HepG2 (cell line): ENCODE results near the gene DAGLB. TPM values are rescaled to one million over a fixed set of nuclear protein-coding genes. Genes with fewer than 3 reads are reported as not detected.

Source experiments
- GTF2F1 ChIP-seq: fragments of 150-350 bp; IDR thresholded peaks from 2 replicates; pipeline ENCODE4 v1.6.1; 2014; ENCODE audit warnings: low read length
- KDM6A ChIP-seq: IDR thresholded peaks from 2 replicates; pipeline ENCODE4 v1.6.1; 2016; ENCODE audit warnings: low read depth
- RARA ChIP-seq: IDR thresholded peaks from 2 replicates; pipeline ENCODE4 v1.6.1; 2016; ENCODE audit warnings: missing genetic modification reagents, missing compliant biosample characterization
- ZNF556 ChIP-seq: sonication (generic); formaldehyde crosslinking; IDR thresholded peaks from 2 replicates; pipeline ENCODE4 v1.4.0; 2020; ENCODE audit warnings: mild to moderate bottlenecking, missing genetic modification reagents, borderline replicate concordance
- polyA plus RNA-seq, 8 experiments: library from polyadenylated mRNA; depleted of rRNA in 3 of 8; stranded (reverse) in 7 of 8; unstranded in 1 of 8; fragments of >200 nt; fragmentation: Illumina TruSeq in 4 of 8; extraction: Trizol in 4 of 8; gene quantifications; 2 replicates each; pipeline versions ENCODE4 v1.2.1 to v1.2.3, GENCODE V29; 2011 to 2016; ENCODE audit warnings: low read depth in 4 of 8, missing spikeins in 1 of 8, mixed read lengths in 1 of 8; ENCODE audit not compliant: insufficient read depth in 1 of 8
- total RNA-seq, 5 experiments: library from RNA; depleted of rRNA; stranded (reverse); fragments of >200 nt; fragmentation: Illumina TruSeq; extraction: Trizol; gene quantifications; 2 replicates each; pipeline ENCODE4 v1.2.3, GENCODE V29; 2016; ENCODE audit warnings: low read depth in 1 of 5
- TF ChIP-seq, protein P1 (sequence below), 2 experiments: fragments of 450-650 bp in 1 of 2; sonication (generic) in 1 of 2; formaldehyde crosslinking in 1 of 2; IDR thresholded peaks; 2 replicates each; pipeline versions ENCODE4 v1.6.1 to v1.8.0; 2016 to 2022; ENCODE audit warnings: antibody characterized with exemption in 1 of 2, mild to moderate bottlenecking in 1 of 2, missing genetic modification reagents in 1 of 2
- TF ChIP-seq, protein P2 (sequence below): sonication (generic); formaldehyde crosslinking; IDR thresholded peaks from 2 replicates; pipeline ENCODE4 v1.4.0; 2020; ENCODE audit warnings: missing genetic modification reagents, borderline replicate concordance
- TF ChIP-seq, protein P3 (sequence below): sonication (generic); formaldehyde crosslinking; IDR thresholded peaks from 2 replicates; pipeline ENCODE4 v1.5.0; 2020; ENCODE audit warnings: mild to moderate bottlenecking, missing genetic modification reagents, borderline replicate concordance

DAGLB gene
- total and polyA plus RNA-seq, 2 of the 13 experiments (the other 11 are each of a cell fraction or from before 2014, with no cell fraction given), result 7.9 to 9.8 TPM

- TF ChIP-seq, protein P1, sequence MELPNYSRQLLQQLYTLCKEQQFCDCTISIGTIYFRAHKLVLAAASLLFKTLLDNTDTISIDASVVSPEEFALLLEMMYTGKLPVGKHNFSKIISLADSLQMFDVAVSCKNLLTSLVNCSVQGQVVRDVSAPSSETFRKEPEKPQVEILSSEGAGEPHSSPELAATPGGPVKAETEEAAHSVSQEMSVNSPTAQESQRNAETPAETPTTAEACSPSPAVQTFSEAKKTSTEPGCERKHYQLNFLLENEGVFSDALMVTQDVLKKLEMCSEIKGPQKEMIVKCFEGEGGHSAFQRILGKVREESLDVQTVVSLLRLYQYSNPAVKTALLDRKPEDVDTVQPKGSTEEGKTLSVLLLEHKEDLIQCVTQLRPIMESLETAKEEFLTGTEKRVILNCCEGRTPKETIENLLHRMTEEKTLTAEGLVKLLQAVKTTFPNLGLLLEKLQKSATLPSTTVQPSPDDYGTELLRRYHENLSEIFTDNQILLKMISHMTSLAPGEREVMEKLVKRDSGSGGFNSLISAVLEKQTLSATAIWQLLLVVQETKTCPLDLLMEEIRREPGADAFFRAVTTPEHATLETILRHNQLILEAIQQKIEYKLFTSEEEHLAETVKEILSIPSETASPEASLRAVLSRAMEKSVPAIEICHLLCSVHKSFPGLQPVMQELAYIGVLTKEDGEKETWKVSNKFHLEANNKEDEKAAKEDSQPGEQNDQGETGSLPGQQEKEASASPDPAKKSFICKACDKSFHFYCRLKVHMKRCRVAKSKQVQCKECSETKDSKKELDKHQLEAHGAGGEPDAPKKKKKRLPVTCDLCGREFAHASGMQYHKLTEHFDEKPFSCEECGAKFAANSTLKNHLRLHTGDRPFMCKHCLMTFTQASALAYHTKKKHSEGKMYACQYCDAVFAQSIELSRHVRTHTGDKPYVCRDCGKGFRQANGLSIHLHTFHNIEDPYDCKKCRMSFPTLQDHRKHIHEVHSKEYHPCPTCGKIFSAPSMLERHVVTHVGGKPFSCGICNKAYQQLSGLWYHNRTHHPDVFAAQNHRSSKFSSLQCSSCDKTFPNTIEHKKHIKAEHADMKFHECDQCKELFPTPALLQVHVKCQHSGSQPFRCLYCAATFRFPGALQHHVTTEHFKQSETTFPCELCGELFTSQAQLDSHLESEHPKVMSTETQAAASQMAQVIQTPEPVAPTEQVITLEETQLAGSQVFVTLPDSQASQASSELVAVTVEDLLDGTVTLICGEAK (IDR thresholded peaks at IDR 0.05), result no peak
- TF ChIP-seq, protein P1 (CRISPR knock-in tag; IDR thresholded peaks at IDR 0.05), result no peak
- TF ChIP-seq RARA (CRISPR knock-in tag) (peak; percentile 72), ZNF556 (no peak), KDM6A (CRISPR knock-in tag) (no peak), GTF2F1 (no peak)
- TF ChIP-seq, protein P2, sequence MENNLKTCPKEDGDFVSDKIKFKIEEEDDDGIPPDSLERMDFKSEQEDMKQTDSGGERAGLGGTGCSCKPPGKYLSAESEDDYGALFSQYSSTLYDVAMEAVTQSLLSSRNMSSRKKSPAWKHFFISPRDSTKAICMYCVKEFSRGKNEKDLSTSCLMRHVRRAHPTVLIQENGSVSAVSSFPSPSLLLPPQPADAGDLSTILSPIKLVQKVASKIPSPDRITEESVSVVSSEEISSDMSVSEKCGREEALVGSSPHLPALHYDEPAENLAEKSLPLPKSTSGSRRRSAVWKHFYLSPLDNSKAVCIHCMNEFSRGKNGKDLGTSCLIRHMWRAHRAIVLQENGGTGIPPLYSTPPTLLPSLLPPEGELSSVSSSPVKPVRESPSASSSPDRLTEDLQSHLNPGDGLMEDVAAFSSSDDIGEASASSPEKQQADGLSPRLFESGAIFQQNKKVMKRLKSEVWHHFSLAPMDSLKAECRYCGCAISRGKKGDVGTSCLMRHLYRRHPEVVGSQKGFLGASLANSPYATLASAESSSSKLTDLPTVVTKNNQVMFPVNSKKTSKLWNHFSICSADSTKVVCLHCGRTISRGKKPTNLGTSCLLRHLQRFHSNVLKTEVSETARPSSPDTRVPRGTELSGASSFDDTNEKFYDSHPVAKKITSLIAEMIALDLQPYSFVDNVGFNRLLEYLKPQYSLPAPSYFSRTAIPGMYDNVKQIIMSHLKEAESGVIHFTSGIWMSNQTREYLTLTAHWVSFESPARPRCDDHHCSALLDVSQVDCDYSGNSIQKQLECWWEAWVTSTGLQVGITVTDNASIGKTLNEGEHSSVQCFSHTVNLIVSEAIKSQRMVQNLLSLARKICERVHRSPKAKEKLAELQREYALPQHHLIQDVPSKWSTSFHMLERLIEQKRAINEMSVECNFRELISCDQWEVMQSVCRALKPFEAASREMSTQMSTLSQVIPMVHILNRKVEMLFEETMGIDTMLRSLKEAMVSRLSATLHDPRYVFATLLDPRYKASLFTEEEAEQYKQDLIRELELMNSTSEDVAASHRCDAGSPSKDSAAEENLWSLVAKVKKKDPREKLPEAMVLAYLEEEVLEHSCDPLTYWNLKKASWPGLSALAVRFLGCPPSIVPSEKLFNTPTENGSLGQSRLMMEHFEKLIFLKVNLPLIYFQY (CRISPR knock-in tag), result peak; percentile 61; the same call in 1 of the 2 replicates
- TF ChIP-seq, protein P3, sequence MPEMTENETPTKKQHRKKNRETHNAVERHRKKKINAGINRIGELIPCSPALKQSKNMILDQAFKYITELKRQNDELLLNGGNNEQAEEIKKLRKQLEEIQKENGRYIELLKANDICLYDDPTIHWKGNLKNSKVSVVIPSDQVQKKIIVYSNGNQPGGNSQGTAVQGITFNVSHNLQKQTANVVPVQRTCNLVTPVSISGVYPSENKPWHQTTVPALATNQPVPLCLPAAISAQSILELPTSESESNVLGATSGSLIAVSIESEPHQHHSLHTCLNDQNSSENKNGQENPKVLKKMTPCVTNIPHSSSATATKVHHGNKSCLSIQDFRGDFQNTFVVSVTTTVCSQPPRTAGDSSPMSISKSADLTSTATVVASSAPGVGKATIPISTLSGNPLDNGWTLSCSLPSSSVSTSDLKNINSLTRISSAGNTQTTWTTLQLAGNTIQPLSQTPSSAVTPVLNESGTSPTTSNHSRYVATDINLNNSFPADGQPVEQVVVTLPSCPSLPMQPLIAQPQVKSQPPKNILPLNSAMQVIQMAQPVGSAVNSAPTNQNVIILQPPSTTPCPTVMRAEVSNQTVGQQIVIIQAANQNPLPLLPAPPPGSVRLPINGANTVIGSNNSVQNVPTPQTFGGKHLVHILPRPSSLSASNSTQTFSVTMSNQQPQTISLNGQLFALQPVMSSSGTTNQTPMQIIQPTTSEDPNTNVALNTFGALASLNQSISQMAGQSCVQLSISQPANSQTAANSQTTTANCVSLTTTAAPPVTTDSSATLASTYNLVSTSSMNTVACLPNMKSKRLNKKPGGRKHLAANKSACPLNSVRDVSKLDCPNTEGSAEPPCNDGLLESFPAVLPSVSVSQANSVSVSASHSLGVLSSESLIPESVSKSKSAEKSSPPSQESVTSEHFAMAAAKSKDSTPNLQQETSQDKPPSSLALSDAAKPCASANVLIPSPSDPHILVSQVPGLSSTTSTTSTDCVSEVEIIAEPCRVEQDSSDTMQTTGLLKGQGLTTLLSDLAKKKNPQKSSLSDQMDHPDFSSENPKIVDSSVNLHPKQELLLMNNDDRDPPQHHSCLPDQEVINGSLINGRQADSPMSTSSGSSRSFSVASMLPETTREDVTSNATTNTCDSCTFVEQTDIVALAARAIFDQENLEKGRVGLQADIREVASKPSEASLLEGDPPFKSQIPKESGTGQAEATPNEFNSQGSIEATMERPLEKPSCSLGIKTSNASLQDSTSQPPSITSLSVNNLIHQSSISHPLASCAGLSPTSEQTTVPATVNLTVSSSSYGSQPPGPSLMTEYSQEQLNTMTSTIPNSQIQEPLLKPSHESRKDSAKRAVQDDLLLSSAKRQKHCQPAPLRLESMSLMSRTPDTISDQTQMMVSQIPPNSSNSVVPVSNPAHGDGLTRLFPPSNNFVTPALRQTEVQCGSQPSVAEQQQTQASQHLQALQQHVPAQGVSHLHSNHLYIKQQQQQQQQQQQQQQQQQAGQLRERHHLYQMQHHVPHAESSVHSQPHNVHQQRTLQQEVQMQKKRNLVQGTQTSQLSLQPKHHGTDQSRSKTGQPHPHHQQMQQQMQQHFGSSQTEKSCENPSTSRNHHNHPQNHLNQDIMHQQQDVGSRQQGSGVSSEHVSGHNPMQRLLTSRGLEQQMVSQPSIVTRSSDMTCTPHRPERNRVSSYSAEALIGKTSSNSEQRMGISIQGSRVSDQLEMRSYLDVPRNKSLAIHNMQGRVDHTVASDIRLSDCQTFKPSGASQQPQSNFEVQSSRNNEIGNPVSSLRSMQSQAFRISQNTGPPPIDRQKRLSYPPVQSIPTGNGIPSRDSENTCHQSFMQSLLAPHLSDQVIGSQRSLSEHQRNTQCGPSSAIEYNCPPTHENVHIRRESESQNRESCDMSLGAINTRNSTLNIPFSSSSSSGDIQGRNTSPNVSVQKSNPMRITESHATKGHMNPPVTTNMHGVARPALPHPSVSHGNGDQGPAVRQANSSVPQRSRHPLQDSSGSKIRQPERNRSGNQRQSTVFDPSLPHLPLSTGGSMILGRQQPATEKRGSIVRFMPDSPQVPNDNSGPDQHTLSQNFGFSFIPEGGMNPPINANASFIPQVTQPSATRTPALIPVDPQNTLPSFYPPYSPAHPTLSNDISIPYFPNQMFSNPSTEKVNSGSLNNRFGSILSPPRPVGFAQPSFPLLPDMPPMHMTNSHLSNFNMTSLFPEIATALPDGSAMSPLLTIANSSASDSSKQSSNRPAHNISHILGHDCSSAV (CRISPR knock-in tag), result no peak
Observed at GRCh38 chr7:6360841-6361240, 86.9 kb downstream of the DAGLB start (continued).
